Uterus (tissue), 2 donors: ENCODE data around the gene CNTD1.

Experiments
- CTCF ChIP-seq, 4 experiments: fragments of 200-600 bp in 2 of 4; fragments of 450-650 bp in 2 of 4; sonication (generic) in 2 of 4; IDR thresholded peaks; one replicate each; pipeline ENCODE4 v1.5.1; 2016 to 2019; ENCODE audit warnings: antibody characterized with exemption in 4 of 4, mild to moderate bottlenecking in 2 of 4, moderate library complexity in 1 of 4
- POLR2A ChIP-seq, 2 donors: fragments of 450-650 bp; IDR thresholded peaks; one replicate each; pipeline ENCODE4 v1.6.1; 2016; ENCODE audit warnings: antibody characterized with exemption in 2 of 2, mild to moderate bottlenecking in 1 of 2, moderate library complexity in 1 of 2

GRCh38 chr17:42754782-42755181, 43.9 kb upstream of the CNTD1 start:
- TF ChIP-seq CTCF (IDR thresholded peaks at IDR 0.05) (no peak), POLR2A (IDR thresholded peaks at IDR 0.05) (no peak)
